OCI-LY7 (cell line): ENCODE measurements around the gene PRR14L. TPM values are rescaled to one million over a fixed set of nuclear protein-coding genes. Genes with fewer than 3 reads are reported as not detected.

ENCODE experiments used
- BruUV-seq: library from RNA; stranded (reverse); fragments of 400-500 nt; replicated peaks from 2 replicates; lab custom pipeline; 2021; lab: Mats Ljungman, UMichigan
- CTCF ChIA-PET: fragments of 300-600 bp; sonication (Branson Sonifier 250); formaldehyde crosslinking; loops from one replicate; lab custom pipeline; 2022; ENCODE audit warnings: antibody characterized with exemption; ENCODE audit not compliant: unreplicated experiment; lab: Charles Lee
- POLR2A ChIA-PET: fragments of 300-600 bp; sonication (Branson Sonifier 250); formaldehyde crosslinking; loops from one replicate; lab custom pipeline; 2022; ENCODE audit warnings: antibody characterized with exemption; lab: Charles Lee
- DNase-seq: peaks from one replicate; pipeline ENCODE4 v3.0.0-alpha.2; 2015; ENCODE audit warnings: low spot score
- H2AFZ ChIP-seq: fragments of 200-600 bp; sonication (generic), shearing (Covaris generic); 2 replicates; pipeline ENCODE4 v1.6.1; 2014; ENCODE audit warnings: mild to moderate bottlenecking, antibody characterized with exemption, low read length, moderate library complexity
- H3K27ac ChIP-seq: fragments of 200-600 bp; sonication (generic); 2 replicates; pipeline ENCODE4 v1.5.1; 2014; ENCODE audit warnings: mixed run types, low read depth, mild to moderate bottlenecking, moderate library complexity, low read length, inconsistent platforms; ENCODE audit not compliant: poor library complexity, severe bottlenecking
- H3K36me3 ChIP-seq: fragments of 200-600 bp; sonication (generic); 2 replicates; pipeline ENCODE4 v1.6.1; 2014; ENCODE audit warnings: mild to moderate bottlenecking, antibody characterized with exemption, low read length, moderate library complexity, mixed read lengths; ENCODE audit not compliant: insufficient read depth
- H3K4me1 ChIP-seq: fragments of 200-600 bp; sonication (generic); 2 replicates; pipeline ENCODE4 v1.5.1; 2014; ENCODE audit warnings: mild to moderate bottlenecking, low read length; ENCODE audit not compliant: insufficient read depth, poor library complexity, severe bottlenecking
- H3K4me2 ChIP-seq: fragments of 200-600 bp; sonication (generic); 2 replicates; pipeline ENCODE4 v1.6.1; 2014; ENCODE audit warnings: mild to moderate bottlenecking, low read length
- H3K4me3 ChIP-seq: fragments of 200-600 bp; sonication (generic); 2 replicates; pipeline ENCODE4 v1.5.1; 2014; ENCODE audit warnings: mild to moderate bottlenecking, low read depth, low read length; ENCODE audit not compliant: poor library complexity, severe bottlenecking
- H3K79me2 ChIP-seq: fragments of 200-600 bp; sonication (generic); 2 replicates; pipeline ENCODE4 v1.6.1; 2016; ENCODE audit warnings: low read depth, mild to moderate bottlenecking, low read length, moderate library complexity, mixed read lengths; ENCODE audit not compliant: insufficient read depth
- H3K9me2 ChIP-seq: fragments of 200-600 bp; sonication (generic); 2 replicates; pipeline ENCODE4 v1.6.1; 2016; ENCODE audit warnings: mild to moderate bottlenecking, low read length, mixed read lengths; ENCODE audit not compliant: insufficient read depth
- H3K9me3 ChIP-seq: fragments of 200-600 bp; sonication (generic); 2 replicates; pipeline ENCODE4 v1.6.1; 2014; ENCODE audit warnings: mild to moderate bottlenecking, mixed run types, low read length, mixed read lengths
- H4K20me1 ChIP-seq: fragments of 200-600 bp; sonication (generic); 2 replicates; pipeline ENCODE4 v1.6.1; 2014; ENCODE audit warnings: mild to moderate bottlenecking, antibody characterized with exemption, low read length, moderate library complexity, mixed read lengths; ENCODE audit not compliant: insufficient read depth
- EZH2phosphoT487 ChIP-seq: fragments of 200-600 bp; sonication (generic); IDR thresholded peaks from 2 replicates; pipeline ENCODE4 v1.6.1; 2018; ENCODE audit warnings: low read depth, borderline replicate concordance, mild to moderate bottlenecking, mixed run types, antibody characterized with exemption, low read length, moderate library complexity, mixed read lengths
- intact Hi-C: fragments of 100-400 bp; cut with micrococcal nuclease; formaldehyde crosslinking; loops from one replicate; pipeline ENCODE4 v1.10.0; 2022; ENCODE audit not compliant: unreplicated experiment
- total RNA-seq, 2 experiments: library from RNA; depleted of rRNA in 1 of 2; stranded (reverse); fragments of >200 nt in 1 of 2; shearing (Covaris generic) in 1 of 2; gene quantifications; 2 replicates each; pipeline ENCODE4 v1.2.3, GENCODE V29; 2014 to 2022
- TF ChIP-seq, protein P1 (sequence below): fragments of 200-600 bp; sonication (generic); conservative IDR thresholded peaks from 2 replicates; pipeline ENCODE4 v1.5.1; 2014; ENCODE audit warnings: mild to moderate bottlenecking, antibody characterized with exemption, low read length, moderate library complexity, mixed read lengths

Gene PRR14L
- total RNA-seq, 2 experiments from 2014 or later, result 21.9 to 51.1 TPM

- H3K9me3 ChIP-seq, result no peaks in the 10 kb centered on the region
- BruUV-seq, result no TSS peak
- no peaks in the 10 kb centered on the region for H3K9me2 ChIP-seq
- H3K36me3 ChIP-seq, result peaks cover 36% of the 10 kb centered on the region
- H3K4me3 ChIP-seq, result no peak overlapping the region
- TF ChIP-seq, protein P1, sequence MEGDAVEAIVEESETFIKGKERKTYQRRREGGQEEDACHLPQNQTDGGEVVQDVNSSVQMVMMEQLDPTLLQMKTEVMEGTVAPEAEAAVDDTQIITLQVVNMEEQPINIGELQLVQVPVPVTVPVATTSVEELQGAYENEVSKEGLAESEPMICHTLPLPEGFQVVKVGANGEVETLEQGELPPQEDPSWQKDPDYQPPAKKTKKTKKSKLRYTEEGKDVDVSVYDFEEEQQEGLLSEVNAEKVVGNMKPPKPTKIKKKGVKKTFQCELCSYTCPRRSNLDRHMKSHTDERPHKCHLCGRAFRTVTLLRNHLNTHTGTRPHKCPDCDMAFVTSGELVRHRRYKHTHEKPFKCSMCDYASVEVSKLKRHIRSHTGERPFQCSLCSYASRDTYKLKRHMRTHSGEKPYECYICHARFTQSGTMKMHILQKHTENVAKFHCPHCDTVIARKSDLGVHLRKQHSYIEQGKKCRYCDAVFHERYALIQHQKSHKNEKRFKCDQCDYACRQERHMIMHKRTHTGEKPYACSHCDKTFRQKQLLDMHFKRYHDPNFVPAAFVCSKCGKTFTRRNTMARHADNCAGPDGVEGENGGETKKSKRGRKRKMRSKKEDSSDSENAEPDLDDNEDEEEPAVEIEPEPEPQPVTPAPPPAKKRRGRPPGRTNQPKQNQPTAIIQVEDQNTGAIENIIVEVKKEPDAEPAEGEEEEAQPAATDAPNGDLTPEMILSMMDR, result no peak
- TF ChIP-seq EZH2phosphoT487, result no peak
- no peak overlapping the region for H3K4me2 ChIP-seq
- DNase-seq, result no peak
- intact Hi-C loops, result no loop called here
- no peaks in the 10 kb centered on the region for H4K20me1 ChIP-seq
- CTCF ChIA-PET, result no interaction called here
- H2AFZ ChIP-seq, result no peak overlapping the region
- POLR2A ChIA-PET, result interaction anchor here (0.5 to 0.9 kb wide), 3 partner anchors 10 to 522 kb away, joined by 3 read pairs; partner anchors contain the start of gene RNF185
- no peaks in the 10 kb centered on the region for H3K79me2 ChIP-seq
- no peak overlapping the region for H3K27ac ChIP-seq
- H3K4me1 ChIP-seq, result no peaks in the 10 kb centered on the region
These were observed 68.3 kb downstream of the PRR14L start for GRCh38 chr22:31681349-31682345.

GRCh38 chr22:31680861-31681341, 69.0 kb downstream of the PRR14L start:
- TF ChIP-seq EZH2phosphoT487, result no peak
- TF ChIP-seq, protein P1, result no peak
- H3K79me2 ChIP-seq, result no peaks in the 10 kb centered on the region
- ChIA-PET CTCF (no interaction called here), POLR2A (interaction anchor here (0.5 to 0.9 kb wide), 2 partner anchors 9 to 521 kb away, joined by 3 read pairs; partner anchors contain the start of gene RNF185)
- DNase-seq, result no peak
- intact Hi-C loops, result no loop called here
- no TSS peak for BruUV-seq
- H3K4me2 ChIP-seq, result no peak overlapping the region
- H3K36me3 ChIP-seq, result peaks cover 31% of the 10 kb centered on the region
- H2AFZ ChIP-seq, result no peak overlapping the region
- no peaks in the 10 kb centered on the region for H4K20me1 ChIP-seq
- no peaks in the 10 kb centered on the region for H3K4me1 ChIP-seq
- H3K27ac ChIP-seq, result no peak overlapping the region
- no peaks in the 10 kb centered on the region for H3K9me2 ChIP-seq
- H3K9me3 ChIP-seq, result no peaks in the 10 kb centered on the region
- H3K4me3 ChIP-seq, result no peak overlapping the region
